ENCODE data around the gene WDR93. TPM values are rescaled to one million over a fixed set of nuclear protein-coding genes. Genes with fewer than 3 reads are reported as not detected.

WDR93 gene
- polyA plus RNA-seq, 3 donors, result not detected

GRCh38 chr15:89662893-89663626 is 27.6 kb upstream of the WDR93 start:
- TF ChIP-seq CTCF (IDR thresholded peaks at IDR 0.05), result no peak
- Histone ChIP-seq H3K4me1 (ENCODE audit: control insufficient read depth in 1 of 2, insufficient read depth in 2 of 2, low read length in 2 of 2) (peaks cover 6% of the 10 kb centered on the region in 2 donors), H3K9me3 (replicated peaks in 1 of 2; ENCODE audit: control insufficient read depth in 1 of 2, insufficient read depth in 1 of 2, low read length in 2 of 2) (no peaks in the 10 kb centered on the region), H3K9ac (ENCODE audit: insufficient read depth, low read length, poor library complexity, severe bottlenecking) (no peak overlapping the region), H3K27ac (ENCODE audit: low read depth in 1 of 2, low read length in 2 of 2) (no peak overlapping the region), H3K4me3 (replicated peaks in 1 of 3; ENCODE audit: low read depth in 2 of 3, low read length in 3 of 3) (no peak overlapping the region), H4K20me1 (ENCODE audit: insufficient read depth, low read length) (no peaks in the 10 kb centered on the region), H3K27me3 (ENCODE audit: control insufficient read depth in 2 of 2, insufficient read depth in 2 of 2, low read length in 2 of 2) (peaks cover 5 to 19% of the 10 kb centered on the region in 2 donors), H2AFZ (ENCODE audit: insufficient read depth, low read depth, low read length, poor library complexity, severe bottlenecking) (no peak overlapping the region), H3K36me3 (replicated peaks in 1 of 2; ENCODE audit: control insufficient read depth in 1 of 2, insufficient read depth in 2 of 2, low read length in 2 of 2) (no peaks in the 10 kb centered on the region), H3K79me2 (ENCODE audit: insufficient read depth, low read length) (no peaks in the 10 kb centered on the region), H3K4me2 (replicated peaks; ENCODE audit: extremely low read depth, low read length, poor library complexity, severe bottlenecking) (no peak overlapping the region)
- intact Hi-C loops (cut with micrococcal nuclease), result no loop called here
- Mint-ChIP-seq H3K9me3 (peaks cover 0 to 3% (median 0%) of the 10 kb centered on the region in 7 donors), H3K36me3 (peaks cover 0 to 3% of the 10 kb centered on the region in 2 donors), H3K27ac (peak overlapping the region in 1 of 7 donors; percentile 68), H3K4me3 (no peak overlapping the region), H3K4me1 (peaks cover 13% of the 10 kb centered on the region), H3K27me3 (ENCODE audit: low read depth in 3 of 3) (peaks cover 12 to 25% (median 25%) of the 10 kb centered on the region in 3 donors)
- DNase-seq, result no peak
- 41% methylated on average over 9 of the region's 11 CpGs for WGBS (ENCODE audit: insufficient coverage)

GRCh38 chr15:89664441-89665350 is 25.9 kb upstream of the WDR93 start:
- H4K20me1 ChIP-seq (ENCODE audit: insufficient read depth, low read length), result no peaks in the 10 kb centered on the region
- H3K27me3 ChIP-seq (ENCODE audit: control insufficient read depth in 2 of 2, insufficient read depth in 2 of 2, low read length in 2 of 2), result peaks cover 5 to 19% of the 10 kb centered on the region in 2 donors
- H3K4me2 ChIP-seq (replicated peaks; ENCODE audit: extremely low read depth, low read length, poor library complexity, severe bottlenecking), result peak overlapping the region; percentile 77
- Mint-ChIP-seq H3K9me3 (peaks cover 0 to 6% (median 0%) of the 10 kb centered on the region in 7 donors), H3K27ac (no peak overlapping the region), H3K4me1 (peaks cover 9% of the 10 kb centered on the region), H3K27me3 (ENCODE audit: low read depth in 3 of 3) (peaks cover 12 to 25% (median 21%) of the 10 kb centered on the region in 3 donors), H3K4me3 (peak overlapping the region in 1 of 2 donors; percentile 73), H3K36me3 (peaks cover 0 to 3% of the 10 kb centered on the region in 2 donors)
- H3K4me3 ChIP-seq (replicated peaks in 1 of 3; ENCODE audit: low read depth in 2 of 3, low read length in 3 of 3), result peak overlapping the region in 1 of 3 experiments; percentile 65
- intact Hi-C loops (cut with micrococcal nuclease), result no loop called here
- TF ChIP-seq CTCF (IDR thresholded peaks at IDR 0.05), result no peak
- no peaks in the 10 kb centered on the region for H3K79me2 ChIP-seq (ENCODE audit: insufficient read depth, low read length)
- 100% methylated on average over 2 of the region's 13 CpGs for WGBS (ENCODE audit: insufficient coverage)
- peak overlapping the region; percentile 86 for H2AFZ ChIP-seq (ENCODE audit: insufficient read depth, low read depth, low read length, poor library complexity, severe bottlenecking)
- no peaks in the 10 kb centered on the region for H3K9me3 ChIP-seq (replicated peaks in 1 of 2; ENCODE audit: control insufficient read depth in 1 of 2, insufficient read depth in 1 of 2, low read length in 2 of 2)
- no peak overlapping the region for H3K27ac ChIP-seq (ENCODE audit: low read depth in 1 of 2, low read length in 2 of 2)
- H3K36me3 ChIP-seq (replicated peaks in 1 of 2; ENCODE audit: control insufficient read depth in 1 of 2, insufficient read depth in 2 of 2, low read length in 2 of 2), result no peaks in the 10 kb centered on the region
- peaks cover 6% of the 10 kb centered on the region in 2 donors for H3K4me1 ChIP-seq (ENCODE audit: control insufficient read depth in 1 of 2, insufficient read depth in 2 of 2, low read length in 2 of 2)
- no peak for DNase-seq
- H3K9ac ChIP-seq (ENCODE audit: insufficient read depth, low read length, poor library complexity, severe bottlenecking), result no peak overlapping the region

Measured in CD14-positive monocyte (primary cell).